Stimulated activated CD8-positive, alpha-beta memory T cell treated with anti-CD3 and anti-CD28 coated beads, Interleukin-15, amount 100 ng/mL, for 4 hours (primary cell): ENCODE data around the gene ACBD6.
"Not testable (repeated sequence)": the region's sequence is repeated elsewhere in the genome, so short reads cannot be mapped to it uniquely, and the experiment has no call there.

ENCODE experiments used
- DNase-seq, 2 donors: peaks; one replicate each; pipeline ENCODE4 v3.0.0-alpha.2; 2020; ENCODE audit warnings: low read depth in 2 of 2

The ACBD6 gene

DNA sequence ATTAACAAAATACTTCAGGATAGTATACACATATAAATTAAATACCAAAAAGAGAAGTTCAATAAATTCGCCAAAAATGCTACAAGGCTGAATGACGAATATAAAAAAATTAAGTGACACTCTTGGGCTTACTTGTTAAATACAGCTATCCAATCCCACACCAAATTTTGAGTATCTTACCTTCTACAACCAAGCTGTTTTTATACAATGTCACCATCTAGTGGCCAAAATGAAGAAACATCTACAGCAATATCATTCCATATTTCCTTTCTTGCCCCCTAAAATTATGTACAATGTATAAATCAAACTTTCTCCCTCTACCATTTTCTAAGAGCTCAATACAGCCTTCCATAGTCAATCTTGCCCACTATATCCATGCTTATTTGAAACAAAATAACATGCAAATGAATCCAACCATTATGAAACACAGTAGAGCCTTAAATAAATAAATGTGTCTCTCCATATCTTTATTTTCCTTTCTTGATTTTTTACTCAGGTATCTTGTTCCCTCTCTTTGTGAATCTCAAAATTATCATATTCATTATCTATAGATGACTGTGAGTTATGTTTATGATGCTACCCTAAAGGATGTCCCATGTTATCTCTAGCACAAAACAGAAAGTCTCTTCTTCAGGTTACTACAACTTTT lies 86.3 kb downstream of the ACBD6 start:
- DNase-seq, result no peak

DNA sequence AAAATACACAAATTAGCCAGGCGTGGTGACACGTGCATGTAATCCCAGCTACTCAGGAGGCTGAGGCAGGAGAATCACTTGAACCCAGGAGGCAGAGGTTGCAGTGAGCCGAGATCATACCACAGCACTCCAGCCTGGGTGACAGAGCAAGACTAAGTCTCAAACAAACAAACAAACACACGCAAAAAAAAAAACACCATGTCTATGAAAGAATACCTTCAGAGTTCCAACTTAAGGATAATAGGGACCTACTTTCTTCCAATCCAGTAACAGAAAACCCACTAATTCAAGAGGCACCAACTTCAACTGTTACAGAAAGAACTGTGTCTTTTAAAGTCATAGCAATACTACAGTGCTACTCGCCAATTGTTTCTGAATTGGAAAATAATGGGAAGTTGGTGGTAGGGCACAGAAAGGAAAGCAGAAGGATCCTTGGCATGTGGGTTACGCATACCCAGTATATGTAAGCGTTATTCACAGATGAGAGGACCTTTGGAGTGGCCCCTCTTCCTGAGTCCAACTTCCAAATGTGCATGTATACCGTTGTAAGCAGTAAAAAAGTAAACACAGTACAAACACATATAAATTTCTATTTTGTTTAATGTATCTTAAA lies 87.0 kb downstream of the ACBD6 start:
- no peak for DNase-seq

DNA sequence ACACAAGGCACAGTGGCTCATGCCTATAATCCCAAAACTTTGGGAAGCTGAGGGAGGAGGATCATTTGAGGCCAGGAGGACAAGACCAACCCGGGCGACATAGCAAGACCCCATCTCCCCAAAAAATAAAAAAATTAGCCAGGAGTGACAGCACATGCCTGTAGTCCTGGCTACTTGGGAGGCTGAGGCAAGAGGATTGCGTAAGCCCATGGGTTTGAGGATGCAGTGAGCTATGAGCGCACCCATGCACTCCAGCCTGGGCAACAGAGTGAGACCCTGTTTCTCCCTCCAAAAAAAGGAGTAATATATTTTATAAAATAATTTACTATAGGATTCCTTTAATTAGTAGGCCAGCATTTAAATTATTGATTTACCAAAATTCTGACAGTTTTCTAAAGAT lies 89.8 kb downstream of the ACBD6 start:
- no peak for DNase-seq

DNA sequence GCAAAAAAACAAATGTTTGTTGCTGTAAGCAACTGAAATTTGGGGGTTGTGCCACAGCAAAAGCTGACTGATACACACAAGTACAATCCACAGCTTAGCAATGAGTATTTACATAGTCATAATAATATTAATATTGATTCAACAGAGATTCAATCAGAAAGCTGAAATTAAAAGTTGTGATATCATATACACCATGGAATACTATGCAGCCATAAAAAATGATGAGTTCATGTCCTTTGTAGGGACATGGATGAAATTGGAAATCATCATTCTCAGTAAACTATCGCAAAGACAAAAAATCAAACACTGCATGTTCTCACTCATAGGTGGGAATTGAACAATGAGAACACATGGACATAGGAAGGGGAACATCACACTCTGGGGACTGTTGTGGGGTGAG lies 94.2 kb downstream of the ACBD6 start:
- not testable (repeated sequence) for DNase-seq

DNA sequence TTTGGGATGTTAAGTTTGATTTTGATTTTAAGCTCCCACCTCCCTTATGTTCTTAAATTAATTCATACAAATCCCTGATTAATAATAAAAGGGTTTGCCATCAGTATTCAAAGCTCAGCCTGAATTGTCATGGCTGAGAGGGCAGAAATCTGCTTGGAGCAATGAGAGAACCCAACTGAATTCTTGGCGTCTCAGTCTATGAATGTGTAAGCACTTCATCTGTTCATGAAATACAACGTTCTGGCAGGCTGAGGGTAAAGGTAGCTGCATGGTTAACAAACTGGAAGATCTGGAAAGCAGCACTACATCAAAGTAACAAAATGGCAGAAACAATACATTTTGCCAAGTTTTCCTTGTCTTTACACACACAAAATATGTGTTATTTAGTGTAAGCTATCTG lies 95.3 kb downstream of the ACBD6 start:
- DNase-seq, result no peak

DNA sequence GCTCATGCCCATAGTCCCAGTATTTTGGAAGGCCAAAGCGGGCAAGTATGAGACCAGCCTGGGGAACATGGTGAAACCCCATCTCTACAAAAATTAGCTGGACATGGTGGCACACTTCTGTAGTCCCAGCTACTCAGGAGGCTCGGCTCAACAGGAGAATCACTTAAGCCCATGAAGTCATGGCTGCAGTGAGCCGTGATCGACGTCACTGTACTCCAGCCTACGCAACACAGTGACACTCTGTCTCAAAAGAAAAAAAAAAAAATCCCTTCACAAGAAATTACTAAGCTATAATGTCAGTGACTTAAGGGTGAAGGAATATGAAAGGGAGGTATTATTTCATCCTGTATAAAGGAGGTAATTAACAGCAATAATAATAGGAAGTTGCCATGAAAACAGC lies 99.8 kb downstream of the ACBD6 start:
- no peak for DNase-seq

DNA sequence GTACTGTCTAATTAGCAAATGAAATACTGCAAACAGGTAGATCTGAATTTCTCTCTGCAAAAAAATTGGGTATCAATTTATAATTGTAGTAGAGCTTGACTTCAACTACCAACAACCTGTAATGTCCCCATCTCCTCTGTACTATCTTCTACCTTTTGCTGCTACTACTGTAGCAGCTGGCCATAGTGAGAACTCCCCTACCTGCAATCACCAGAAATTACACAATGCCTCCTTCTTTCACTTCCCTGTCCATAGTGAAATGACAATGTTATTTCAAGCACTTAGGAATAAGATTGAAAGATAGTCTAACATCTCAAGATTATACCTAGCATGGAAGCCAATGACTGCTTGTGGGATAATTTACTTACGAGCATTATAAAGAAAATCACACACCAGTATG lies 100.4 kb downstream of the ACBD6 start:
- no peak for DNase-seq

DNA sequence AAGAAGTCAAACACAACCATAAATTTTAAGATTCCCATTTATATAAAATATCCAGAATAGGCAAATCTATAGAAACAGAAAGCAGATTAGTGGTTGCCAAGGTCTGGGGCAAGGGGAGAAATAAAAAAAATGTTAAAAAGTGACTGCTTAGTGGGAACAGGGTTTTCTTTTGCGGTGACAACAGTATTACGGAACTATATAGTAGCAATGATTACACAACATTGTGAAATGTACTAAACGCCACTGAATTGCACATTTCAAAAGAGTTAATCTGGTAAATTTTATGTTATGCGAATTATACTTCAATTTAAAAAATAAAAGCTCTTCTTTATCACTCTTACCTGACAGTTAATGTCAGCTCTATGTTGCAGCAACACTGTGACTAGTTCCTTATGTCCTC lies 105.2 kb downstream of the ACBD6 start:
- no peak for DNase-seq

DNA sequence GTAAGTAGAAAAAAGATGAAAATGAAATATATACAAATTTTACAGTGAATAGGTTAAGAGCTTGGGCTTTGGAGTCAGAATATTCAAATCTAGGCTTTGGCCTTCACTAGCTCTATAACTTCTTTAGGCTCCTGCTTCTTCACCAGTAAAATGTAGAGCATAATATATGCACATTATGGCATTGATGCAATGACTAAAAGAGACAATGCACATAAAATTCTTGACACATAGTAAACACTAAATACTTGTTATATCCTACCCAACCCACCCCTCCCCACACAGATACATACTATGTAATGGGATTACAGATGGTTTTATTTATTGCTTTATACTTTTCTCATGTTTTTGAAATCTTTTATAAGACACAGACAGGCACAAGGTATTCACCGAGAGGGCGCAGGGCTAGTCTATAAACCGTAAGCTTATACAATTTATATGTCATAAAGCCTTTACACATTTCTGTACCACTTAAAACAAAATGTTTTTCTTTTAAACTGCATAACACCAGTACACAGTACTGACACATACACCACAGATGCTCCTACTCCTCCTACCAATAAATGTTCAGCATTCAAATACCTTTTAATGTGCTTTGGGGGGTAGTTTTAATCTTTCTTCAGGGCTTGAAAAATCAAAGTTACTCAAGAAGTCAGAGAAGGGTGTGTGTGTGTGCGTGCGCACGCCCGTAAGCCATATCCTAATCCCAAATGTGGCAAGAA lies 109.8 kb downstream of the ACBD6 start:
- no peak for DNase-seq

DNA sequence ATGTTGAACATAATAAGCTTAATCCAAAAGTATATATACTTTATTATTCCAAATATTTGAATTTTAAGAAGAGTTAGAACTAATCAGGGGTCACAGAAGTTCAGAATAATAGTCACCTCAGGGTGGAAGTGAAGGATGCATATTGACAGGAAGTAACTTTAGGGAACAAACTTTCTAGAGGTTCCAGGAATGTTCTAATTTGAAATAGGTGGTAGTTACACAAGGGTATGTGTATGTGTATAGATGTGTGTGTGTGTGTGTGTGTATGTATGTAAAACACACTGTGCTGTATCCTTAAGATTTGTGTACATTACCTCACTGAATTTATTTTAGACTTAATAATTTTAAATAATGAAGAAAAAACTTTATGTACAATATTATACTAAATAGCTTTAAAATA lies 110.4 kb downstream of the ACBD6 start:
- DNase-seq, result no peak

DNA sequence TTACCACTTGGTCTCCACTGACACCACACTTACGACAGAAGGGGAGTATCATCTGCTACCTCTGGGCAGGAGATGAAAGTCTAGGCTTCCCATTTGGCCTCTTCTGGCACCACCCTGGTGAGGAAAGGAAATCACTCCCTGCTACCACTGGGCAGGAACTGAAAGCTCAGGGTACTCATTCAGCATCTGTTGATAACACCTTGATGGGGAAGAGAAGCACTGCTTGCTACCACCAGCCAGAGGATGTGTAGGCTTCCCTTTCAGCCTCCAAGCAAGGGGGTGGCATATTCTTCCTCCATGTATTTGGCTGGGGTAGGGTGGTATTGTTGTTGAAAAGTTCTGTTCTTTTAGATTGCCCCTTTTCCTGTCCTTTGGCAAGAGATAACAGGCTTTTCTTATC lies 115.0 kb downstream of the ACBD6 start:
- DNase-seq, result no peak

DNA sequence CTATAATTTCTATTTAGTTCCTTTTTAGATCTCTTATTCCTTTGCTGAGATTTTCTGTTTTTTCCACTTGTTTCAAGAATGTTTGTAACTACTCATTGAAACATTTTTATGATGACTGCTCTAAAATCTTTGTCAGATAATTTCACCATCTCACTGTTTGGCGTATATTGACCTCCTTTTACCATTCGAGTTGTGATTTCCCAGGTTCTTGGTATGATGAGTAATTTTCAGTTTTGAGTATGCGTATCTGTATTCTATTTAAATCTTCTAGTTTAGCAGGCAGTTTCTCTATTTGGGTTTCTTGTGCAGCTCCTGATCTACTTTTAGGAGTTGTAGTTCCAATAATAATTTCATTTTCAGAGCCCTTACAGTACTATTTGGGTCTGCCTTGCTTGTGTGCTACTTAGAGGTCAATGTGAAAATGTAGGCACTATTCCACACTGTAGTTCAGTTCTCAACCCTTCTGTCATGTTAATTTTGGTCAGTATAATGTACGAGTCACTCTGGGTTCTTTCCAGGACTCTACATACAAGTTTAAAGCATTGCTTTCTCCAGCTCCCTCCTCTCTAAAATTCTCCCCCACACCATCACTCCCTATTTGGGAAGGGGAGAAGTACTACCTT lies 115.5 kb downstream of the ACBD6 start:
- no peak for DNase-seq

DNA sequence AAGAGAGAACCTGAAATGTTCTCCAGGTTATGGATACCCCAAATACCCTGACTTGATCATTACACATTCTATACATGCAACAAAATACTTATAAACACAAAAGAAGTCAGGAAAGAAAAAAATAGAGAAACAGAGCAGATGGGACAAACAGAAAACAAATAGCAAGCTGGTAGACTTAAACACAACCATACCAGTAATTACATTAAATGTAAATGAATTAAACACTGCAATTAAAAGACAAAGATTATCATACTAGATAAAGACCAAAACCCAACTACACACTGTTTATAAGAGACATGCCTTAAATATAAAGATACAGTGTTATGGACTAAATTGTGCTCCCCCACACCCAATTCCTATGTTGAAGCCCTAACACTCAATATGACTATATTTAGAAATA lies 117.2 kb downstream of the ACBD6 start:
- DNase-seq, result no peak

DNA sequence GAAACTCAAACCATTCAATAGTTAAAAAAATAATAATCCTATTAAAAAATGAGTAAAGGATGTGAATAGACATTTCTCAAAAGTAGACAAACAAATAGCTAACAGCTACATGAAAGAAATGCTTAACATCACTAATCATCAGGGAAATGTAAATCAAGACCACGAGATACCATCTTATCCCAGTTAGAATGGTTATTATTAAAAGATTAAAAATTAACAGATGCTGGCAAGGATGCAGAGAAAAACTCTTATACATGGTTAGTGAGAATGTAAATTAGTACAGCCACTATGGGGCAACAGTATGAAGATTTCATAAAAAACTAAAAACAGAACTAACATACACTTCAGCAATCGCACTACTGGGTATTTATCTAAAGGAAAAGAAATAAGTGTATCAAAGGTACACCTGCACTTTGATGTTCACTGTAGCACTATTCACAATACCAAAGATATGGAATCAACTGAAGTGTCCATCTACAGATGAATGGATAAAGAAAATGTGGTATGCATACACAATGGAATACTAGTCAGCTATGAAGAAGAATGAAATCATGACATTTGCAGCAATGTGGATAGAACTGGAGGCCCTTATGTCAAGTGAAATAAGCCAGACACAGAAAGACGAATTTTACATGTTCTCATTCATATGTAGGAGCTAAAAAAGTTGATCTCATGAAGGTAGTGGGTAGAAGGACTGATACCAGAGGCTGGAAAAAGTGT lies 117.9 kb downstream of the ACBD6 start:
- no peak for DNase-seq

DNA sequence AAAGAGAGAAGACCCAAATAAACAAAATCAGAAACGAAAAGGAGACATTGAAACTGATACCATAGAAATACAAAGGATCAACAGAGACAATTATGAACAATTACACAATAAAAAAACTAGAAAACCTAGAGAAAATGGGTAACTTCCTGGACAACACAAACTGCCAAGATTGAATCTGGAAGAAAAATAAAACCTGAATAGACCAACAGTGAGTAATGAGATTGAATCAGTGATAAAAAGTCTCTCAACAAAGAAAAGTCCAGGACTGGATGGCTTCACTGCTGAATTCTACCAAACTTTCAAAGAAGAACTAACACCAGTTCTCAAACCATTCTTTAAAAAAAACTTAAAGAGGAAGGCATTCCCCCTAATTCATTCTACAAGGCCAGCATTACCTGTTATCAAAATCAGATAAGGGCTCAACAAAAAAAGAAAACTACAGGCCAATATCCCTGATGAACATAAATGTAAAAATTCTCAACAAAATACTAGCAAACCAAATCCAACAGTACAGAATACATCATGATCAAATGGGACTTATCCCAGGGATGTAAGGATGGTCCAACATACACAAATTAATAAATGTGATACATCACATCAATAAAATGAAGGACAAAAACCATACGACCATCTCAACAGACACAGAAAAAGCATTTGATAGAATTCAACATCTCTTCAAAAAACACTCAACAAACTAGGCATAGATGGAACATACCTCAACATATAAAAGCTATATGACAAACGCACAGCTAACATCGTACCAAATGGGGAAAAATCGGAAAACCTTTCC lies 119.9 kb downstream of the ACBD6 start:
- DNase-seq, result no peak

DNA sequence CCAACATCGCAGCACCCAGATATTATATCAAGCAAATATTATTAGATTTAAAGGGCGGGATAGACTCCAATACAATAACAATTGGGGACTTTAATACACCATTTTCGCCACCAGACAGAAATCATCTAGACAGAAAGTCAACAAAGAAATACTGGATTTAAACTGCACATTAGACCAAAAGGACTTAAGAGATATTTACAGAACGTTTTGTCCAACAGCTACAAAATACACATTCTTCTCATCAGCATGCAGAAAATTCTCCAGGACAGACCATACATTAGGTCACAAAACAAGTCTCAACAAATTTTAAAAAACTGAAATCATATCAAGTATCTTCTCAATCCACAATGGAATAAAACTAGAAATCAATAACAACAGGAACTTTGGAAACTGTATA lies 121.2 kb downstream of the ACBD6 start:
- no peak for DNase-seq

DNA sequence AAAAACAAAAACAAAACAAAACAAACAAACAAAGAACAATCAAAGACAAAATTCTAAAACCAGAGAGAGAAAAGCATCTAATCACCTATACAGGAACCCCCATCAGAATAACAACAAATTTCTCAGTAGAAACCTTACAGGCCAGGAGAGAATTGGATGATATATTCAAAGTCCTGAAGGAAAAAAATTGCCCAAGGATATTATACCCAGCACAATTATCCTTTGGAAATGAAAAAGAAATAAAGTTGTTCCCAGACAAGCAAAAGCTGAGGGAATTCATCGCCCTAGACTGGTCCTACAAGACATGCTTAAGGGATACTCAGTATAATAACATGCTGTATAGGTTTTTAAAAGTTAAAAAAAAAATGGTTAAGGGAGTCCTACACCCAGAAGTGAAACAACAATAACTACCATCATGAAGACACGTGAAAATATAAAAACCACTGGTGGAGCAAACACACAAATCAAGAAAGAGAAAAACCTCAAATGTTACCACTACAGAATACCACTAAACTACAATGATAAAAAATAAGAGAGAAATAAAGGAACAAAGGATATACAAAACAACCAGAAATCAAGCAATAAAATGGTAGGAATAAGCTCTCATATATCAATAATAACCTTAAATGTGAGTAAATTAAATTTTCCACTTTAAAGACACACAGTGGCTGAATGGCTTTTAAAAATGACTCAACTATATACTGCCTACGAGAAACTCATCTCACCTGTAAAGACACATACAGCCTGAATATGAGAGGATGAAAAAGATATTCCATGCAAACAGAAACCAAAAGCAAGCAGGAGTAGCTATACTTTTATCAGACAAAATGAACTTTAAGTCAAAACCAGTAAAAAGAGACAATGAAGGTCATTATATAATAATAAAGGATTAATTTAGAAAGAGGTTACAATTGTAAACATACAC lies 121.9 kb downstream of the ACBD6 start:
- no peak for DNase-seq

DNA sequence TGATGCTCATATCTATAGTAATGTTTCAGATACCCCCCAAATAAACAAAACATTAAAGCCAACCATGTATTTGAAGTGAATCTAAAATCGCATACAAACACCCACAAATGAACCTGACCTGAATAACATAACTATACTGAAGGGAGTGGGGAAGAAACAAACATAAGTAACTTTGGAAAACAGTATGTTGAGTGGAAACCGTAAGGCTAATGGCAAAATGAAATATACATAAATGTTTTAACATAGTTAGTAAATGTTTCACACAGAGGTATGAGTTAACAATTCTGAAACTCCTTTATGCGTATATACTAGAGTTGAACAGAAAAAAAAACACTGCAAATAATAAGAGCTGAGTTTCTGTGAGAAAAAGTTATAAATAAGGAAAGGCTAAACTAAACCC lies 125.6 kb downstream of the ACBD6 start:
- DNase-seq, result no peak

DNA sequence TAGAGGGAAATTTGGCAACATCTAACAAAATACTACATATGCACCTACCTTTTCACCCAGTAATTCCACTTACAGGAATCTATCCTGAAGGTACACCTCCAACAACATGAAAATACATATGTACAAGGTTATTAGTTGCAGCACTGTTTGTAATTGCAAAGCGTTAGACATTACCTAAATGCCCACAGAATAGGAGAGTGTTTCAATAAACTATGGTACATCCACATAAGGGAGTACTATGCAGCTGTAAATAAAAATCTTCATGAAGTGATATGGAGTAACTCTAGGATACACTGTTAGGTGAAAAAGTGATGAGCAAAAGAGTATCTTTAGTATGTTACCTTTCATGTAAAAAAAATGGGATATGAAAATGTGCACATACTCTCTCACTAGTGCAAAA lies 126.1 kb downstream of the ACBD6 start:
- no peak for DNase-seq

DNA sequence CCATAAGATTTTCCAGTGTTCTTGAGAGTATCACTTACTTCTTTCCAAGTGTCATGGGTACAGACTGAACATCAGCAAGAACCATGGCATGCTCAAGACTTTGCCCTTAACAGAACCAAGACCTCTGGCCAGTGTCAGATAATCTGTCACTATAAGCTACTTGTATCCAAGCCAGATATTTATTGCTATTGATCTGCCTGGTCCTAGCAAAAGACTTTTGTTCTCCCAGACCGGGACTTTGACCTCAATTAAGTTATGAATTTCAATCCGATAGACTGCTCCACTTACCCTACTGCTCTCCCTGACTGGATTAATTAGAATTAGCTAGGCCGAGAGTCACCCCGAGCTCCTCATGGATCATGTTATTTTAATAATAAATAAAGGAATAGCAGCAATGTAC lies 129.6 kb downstream of the ACBD6 start:
- no peak for DNase-seq
